K562 (cell line): ENCODE data around the gene MTRF1L. TPM values are rescaled to one million over a fixed set of nuclear protein-coding genes. Genes with fewer than 3 reads are reported as not detected.

Experiments used
- ATF2 ChIP-seq: sonication (generic); formaldehyde crosslinking; IDR thresholded peaks from 2 replicates; pipeline ENCODE4 v1.8.1; 2022; ENCODE audit warnings: missing genetic modification reagents
- KAT2B ChIP-seq: IDR thresholded peaks from one replicate; pipeline ENCODE4 v1.6.1; 2012; ENCODE audit warnings: low read depth, mild to moderate bottlenecking, control low read depth, inconsistent platforms, low read length, moderate library complexity
- PHF21A ChIP-seq: fragments of 450-650 bp; IDR thresholded peaks from 2 replicates; pipeline ENCODE4 v1.6.1; 2017; ENCODE audit warnings: low read depth, borderline replicate concordance
- RCOR1 ChIP-seq, 2 experiments: IDR thresholded peaks; 2 replicates each; pipeline ENCODE4 v1.6.1; 2012; ENCODE audit warnings: low read depth in 2 of 2, low read length in 2 of 2, borderline replicate concordance in 1 of 2, improper control_type of control experiment in 1 of 2
- SUPT5H ChIP-seq: fragments of 450-650 bp; IDR thresholded peaks from 2 replicates; pipeline ENCODE4 v1.6.1; 2016
- TAF7 ChIP-seq: fragments of 450-650 bp; IDR thresholded peaks from 2 replicates; pipeline ENCODE4 v1.6.1; 2016; ENCODE audit warnings: missing genetic modification characterization, missing compliant biosample characterization
- TCF3 ChIP-seq: sonication (generic); formaldehyde crosslinking; IDR thresholded peaks from 2 replicates; pipeline ENCODE4 v1.4.0; 2020; ENCODE audit warnings: mild to moderate bottlenecking, missing genetic modification reagents
- TFAM ChIP-seq: fragments of 250-450 bp; sonication (Bioruptor Pico); conservative IDR thresholded peaks from 2 replicates; pipeline ENCODE4 v1.5.0; 2021; ENCODE audit warnings: mild to moderate bottlenecking, moderate library complexity
- THRAP3 ChIP-seq: fragments of 450-650 bp; IDR thresholded peaks from 2 replicates; pipeline ENCODE4 v1.6.1; 2016; ENCODE audit warnings: mild to moderate bottlenecking, inconsistent platforms, borderline replicate concordance
- ZNF174 ChIP-seq: fragments of 250-450 bp; sonication (Bioruptor Pico); IDR thresholded peaks from 2 replicates; pipeline ENCODE4 v1.4.0; 2020; ENCODE audit warnings: mild to moderate bottlenecking
- ZNF253 ChIP-seq: fragments of 250-450 bp; sonication (Bioruptor Pico); conservative IDR thresholded peaks from 2 replicates; pipeline ENCODE4 v1.6.1; 2021; ENCODE audit warnings: mild to moderate bottlenecking
- ZNF695 ChIP-seq: fragments of 450-650 bp; formaldehyde crosslinking; IDR thresholded peaks from 2 replicates; pipeline ENCODE4 v1.4.0; 2020; ENCODE audit warnings: mild to moderate bottlenecking, moderate library complexity
- ZSCAN29 ChIP-seq: fragments of 450-650 bp; IDR thresholded peaks from 2 replicates; pipeline ENCODE4 v1.6.1; 2017
- polyA plus RNA-seq, 8 experiments: library from polyadenylated mRNA; depleted of rRNA in 4 of 8; stranded (reverse) in 5 of 8; unstranded in 3 of 8; fragments of >200 nt; fragmentation: Nextera tagmentation in 2 of 8; fragmentation: Illumina TruSeq in 1 of 8; extraction: Ambion mirVana in 2 of 8; extraction: Trizol in 1 of 8; gene quantifications; 2 replicates each; pipeline versions ENCODE4 v1.2.1 to v1.2.3, GENCODE V29; 2011 to 2014; ENCODE audit warnings: inconsistent platforms in 1 of 8, missing spikeins in 1 of 8
- total RNA-seq, 7 experiments: library from RNA; depleted of rRNA in 6 of 7; stranded (reverse); fragments of >200 nt in 6 of 7; fragmentation: Illumina TruSeq in 2 of 7; extraction: Trizol in 2 of 7; gene quantifications; 2 replicates each; pipeline versions ENCODE4 v1.2.1 to v1.2.3, GENCODE V29; 2011 to 2021; ENCODE audit warnings: low replicate concordance in 1 of 7
- TF ChIP-seq, protein P1 (sequence below): fragments of 450-650 bp; IDR thresholded peaks from 2 replicates; pipeline ENCODE4 v1.6.1; 2016; ENCODE audit warnings: mild to moderate bottlenecking, moderate library complexity

Gene MTRF1L
- total and polyA plus RNA-seq, 9 of the 15 experiments (the other 6 are each of a cell fraction or from before 2014, with no cell fraction given): 10.7 to 34.0 (median 30.2) TPM

- TF ChIP-seq ATF2 (no peak), SUPT5H (peak; percentile 86), TCF3 (CRISPR knock-in tag) (no peak), THRAP3 (no peak), PHF21A (peak; percentile 57; the same call in 1 of the 2 replicates), RCOR1 (IDR thresholded peaks at IDR 0.05; ENCODE audit: borderline replicate concordance in 1 of 2, low read depth in 2 of 2, low read length in 2 of 2) (peak in 1 of 2 experiments; percentile 59; a peak in 2 of 4 replicates), ZNF174 (no peak), TFAM (CRISPR knock-in tag) (no peak), ZSCAN29 (peak; percentile 21; the same call in 1 of the 2 replicates), TAF7 (tag) (0 out of 2 replicates have a peak, but pooled peaks have one; percentile 31), ZNF253 (CRISPR knock-in tag) (no peak), KAT2B (no peak), ZNF695 (CRISPR knock-in tag) (no peak)
- TF ChIP-seq, protein P1, sequence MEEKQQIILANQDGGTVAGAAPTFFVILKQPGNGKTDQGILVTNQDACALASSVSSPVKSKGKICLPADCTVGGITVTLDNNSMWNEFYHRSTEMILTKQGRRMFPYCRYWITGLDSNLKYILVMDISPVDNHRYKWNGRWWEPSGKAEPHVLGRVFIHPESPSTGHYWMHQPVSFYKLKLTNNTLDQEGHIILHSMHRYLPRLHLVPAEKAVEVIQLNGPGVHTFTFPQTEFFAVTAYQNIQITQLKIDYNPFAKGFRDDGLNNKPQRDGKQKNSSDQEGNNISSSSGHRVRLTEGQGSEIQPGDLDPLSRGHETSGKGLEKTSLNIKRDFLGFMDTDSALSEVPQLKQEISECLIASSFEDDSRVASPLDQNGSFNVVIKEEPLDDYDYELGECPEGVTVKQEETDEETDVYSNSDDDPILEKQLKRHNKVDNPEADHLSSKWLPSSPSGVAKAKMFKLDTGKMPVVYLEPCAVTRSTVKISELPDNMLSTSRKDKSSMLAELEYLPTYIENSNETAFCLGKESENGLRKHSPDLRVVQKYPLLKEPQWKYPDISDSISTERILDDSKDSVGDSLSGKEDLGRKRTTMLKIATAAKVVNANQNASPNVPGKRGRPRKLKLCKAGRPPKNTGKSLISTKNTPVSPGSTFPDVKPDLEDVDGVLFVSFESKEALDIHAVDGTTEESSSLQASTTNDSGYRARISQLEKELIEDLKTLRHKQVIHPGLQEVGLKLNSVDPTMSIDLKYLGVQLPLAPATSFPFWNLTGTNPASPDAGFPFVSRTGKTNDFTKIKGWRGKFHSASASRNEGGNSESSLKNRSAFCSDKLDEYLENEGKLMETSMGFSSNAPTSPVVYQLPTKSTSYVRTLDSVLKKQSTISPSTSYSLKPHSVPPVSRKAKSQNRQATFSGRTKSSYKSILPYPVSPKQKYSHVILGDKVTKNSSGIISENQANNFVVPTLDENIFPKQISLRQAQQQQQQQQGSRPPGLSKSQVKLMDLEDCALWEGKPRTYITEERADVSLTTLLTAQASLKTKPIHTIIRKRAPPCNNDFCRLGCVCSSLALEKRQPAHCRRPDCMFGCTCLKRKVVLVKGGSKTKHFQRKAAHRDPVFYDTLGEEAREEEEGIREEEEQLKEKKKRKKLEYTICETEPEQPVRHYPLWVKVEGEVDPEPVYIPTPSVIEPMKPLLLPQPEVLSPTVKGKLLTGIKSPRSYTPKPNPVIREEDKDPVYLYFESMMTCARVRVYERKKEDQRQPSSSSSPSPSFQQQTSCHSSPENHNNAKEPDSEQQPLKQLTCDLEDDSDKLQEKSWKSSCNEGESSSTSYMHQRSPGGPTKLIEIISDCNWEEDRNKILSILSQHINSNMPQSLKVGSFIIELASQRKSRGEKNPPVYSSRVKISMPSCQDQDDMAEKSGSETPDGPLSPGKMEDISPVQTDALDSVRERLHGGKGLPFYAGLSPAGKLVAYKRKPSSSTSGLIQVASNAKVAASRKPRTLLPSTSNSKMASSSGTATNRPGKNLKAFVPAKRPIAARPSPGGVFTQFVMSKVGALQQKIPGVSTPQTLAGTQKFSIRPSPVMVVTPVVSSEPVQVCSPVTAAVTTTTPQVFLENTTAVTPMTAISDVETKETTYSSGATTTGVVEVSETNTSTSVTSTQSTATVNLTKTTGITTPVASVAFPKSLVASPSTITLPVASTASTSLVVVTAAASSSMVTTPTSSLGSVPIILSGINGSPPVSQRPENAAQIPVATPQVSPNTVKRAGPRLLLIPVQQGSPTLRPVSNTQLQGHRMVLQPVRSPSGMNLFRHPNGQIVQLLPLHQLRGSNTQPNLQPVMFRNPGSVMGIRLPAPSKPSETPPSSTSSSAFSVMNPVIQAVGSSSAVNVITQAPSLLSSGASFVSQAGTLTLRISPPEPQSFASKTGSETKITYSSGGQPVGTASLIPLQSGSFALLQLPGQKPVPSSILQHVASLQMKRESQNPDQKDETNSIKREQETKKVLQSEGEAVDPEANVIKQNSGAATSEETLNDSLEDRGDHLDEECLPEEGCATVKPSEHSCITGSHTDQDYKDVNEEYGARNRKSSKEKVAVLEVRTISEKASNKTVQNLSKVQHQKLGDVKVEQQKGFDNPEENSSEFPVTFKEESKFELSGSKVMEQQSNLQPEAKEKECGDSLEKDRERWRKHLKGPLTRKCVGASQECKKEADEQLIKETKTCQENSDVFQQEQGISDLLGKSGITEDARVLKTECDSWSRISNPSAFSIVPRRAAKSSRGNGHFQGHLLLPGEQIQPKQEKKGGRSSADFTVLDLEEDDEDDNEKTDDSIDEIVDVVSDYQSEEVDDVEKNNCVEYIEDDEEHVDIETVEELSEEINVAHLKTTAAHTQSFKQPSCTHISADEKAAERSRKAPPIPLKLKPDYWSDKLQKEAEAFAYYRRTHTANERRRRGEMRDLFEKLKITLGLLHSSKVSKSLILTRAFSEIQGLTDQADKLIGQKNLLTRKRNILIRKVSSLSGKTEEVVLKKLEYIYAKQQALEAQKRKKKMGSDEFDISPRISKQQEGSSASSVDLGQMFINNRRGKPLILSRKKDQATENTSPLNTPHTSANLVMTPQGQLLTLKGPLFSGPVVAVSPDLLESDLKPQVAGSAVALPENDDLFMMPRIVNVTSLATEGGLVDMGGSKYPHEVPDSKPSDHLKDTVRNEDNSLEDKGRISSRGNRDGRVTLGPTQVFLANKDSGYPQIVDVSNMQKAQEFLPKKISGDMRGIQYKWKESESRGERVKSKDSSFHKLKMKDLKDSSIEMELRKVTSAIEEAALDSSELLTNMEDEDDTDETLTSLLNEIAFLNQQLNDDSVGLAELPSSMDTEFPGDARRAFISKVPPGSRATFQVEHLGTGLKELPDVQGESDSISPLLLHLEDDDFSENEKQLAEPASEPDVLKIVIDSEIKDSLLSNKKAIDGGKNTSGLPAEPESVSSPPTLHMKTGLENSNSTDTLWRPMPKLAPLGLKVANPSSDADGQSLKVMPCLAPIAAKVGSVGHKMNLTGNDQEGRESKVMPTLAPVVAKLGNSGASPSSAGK: peak; percentile 52; the same call in 1 of the 2 replicates
Measured at GRCh38 chr6:153002613-153003365, at the start of gene MTRF1L (continued).
